ENCODE results near the gene LSAMP.
"Not testable (repeated sequence)": the region's sequence is repeated elsewhere in the genome, so short reads cannot be mapped to it uniquely, and the experiment has no call there.

The LSAMP gene

GRCh38 chr3:115844729-115845128, 600.6 kb downstream of the LSAMP start:
- not testable (repeated sequence) for H3K27me3 ChIP-seq (ENCODE audit: control insufficient read depth, insufficient read depth, low read length); DNase-seq (ENCODE audit: low read depth, low spot score); H3K36me3 ChIP-seq (ENCODE audit: control insufficient read depth, insufficient read depth, low read length); H3K4me3 ChIP-seq (ENCODE audit: low read length); H3K9me3 ChIP-seq (ENCODE audit: control insufficient read depth, insufficient read depth, low read length); H3K27ac ChIP-seq (ENCODE audit: low read length); H3K4me1 ChIP-seq (ENCODE audit: control insufficient read depth, insufficient read depth, low read length)
- WGBS (ENCODE audit: insufficient coverage, insufficient read length), result no CpG with 5 or more reads among the region's 5 CpGs

- peaks cover 2% of the 10 kb centered on the region; the same call in 1 of the 2 replicates for H3K4me1 ChIP-seq (ENCODE audit: control insufficient read depth, insufficient read depth, low read length)
- no peaks in the 10 kb centered on the region for H3K27me3 ChIP-seq (ENCODE audit: control insufficient read depth, insufficient read depth, low read length)
- H3K36me3 ChIP-seq (ENCODE audit: control insufficient read depth, insufficient read depth, low read length), result no peaks in the 10 kb centered on the region
- WGBS (ENCODE audit: insufficient coverage, insufficient read length), result no CpG with 5 or more reads among the region's 1 CpG
- H3K27ac ChIP-seq (ENCODE audit: low read length), result no peak overlapping the region
- no peak for DNase-seq (ENCODE audit: low read depth, low spot score)
- H3K9me3 ChIP-seq (ENCODE audit: control insufficient read depth, insufficient read depth, low read length), result no peaks in the 10 kb centered on the region
- H3K4me3 ChIP-seq (ENCODE audit: low read length), result no peak overlapping the region
Observed at GRCh38 chr3:115843206-115843605, 602.1 kb downstream of the LSAMP start.

GRCh38 chr3:115839246-115839645, 606.0 kb downstream of the LSAMP start:
- H3K4me3 ChIP-seq (ENCODE audit: low read length), result no peak overlapping the region
- H3K4me1 ChIP-seq (ENCODE audit: control insufficient read depth, insufficient read depth, low read length), result peaks cover 2% of the 10 kb centered on the region; the same call in 1 of the 2 replicates
- no peaks in the 10 kb centered on the region for H3K36me3 ChIP-seq (ENCODE audit: control insufficient read depth, insufficient read depth, low read length)
- no peak for DNase-seq (ENCODE audit: low read depth, low spot score)
- no peaks in the 10 kb centered on the region for H3K27me3 ChIP-seq (ENCODE audit: control insufficient read depth, insufficient read depth, low read length)
- H3K9me3 ChIP-seq (ENCODE audit: control insufficient read depth, insufficient read depth, low read length), result no peaks in the 10 kb centered on the region
- H3K27ac ChIP-seq (ENCODE audit: low read length), result no peak overlapping the region

GRCh38 chr3:115838786-115839185, 606.5 kb downstream of the LSAMP start:
- whole genome bisulfite sequencing (ENCODE audit: insufficient coverage, insufficient read length), result no CpG with 5 or more reads among the region's 8 CpGs
- H3K4me3 ChIP-seq (ENCODE audit: low read length), result no peak overlapping the region
- H3K27me3 ChIP-seq (ENCODE audit: control insufficient read depth, insufficient read depth, low read length), result no peaks in the 10 kb centered on the region
- no peak overlapping the region for H3K27ac ChIP-seq (ENCODE audit: low read length)
- no peak for DNase-seq (ENCODE audit: low read depth, low spot score)
- H3K4me1 ChIP-seq (ENCODE audit: control insufficient read depth, insufficient read depth, low read length), result peaks cover 2% of the 10 kb centered on the region; the same call in 1 of the 2 replicates
- no peaks in the 10 kb centered on the region for H3K9me3 ChIP-seq (ENCODE audit: control insufficient read depth, insufficient read depth, low read length)
- H3K36me3 ChIP-seq (ENCODE audit: control insufficient read depth, insufficient read depth, low read length), result no peaks in the 10 kb centered on the region

- Histone ChIP-seq H3K4me3 (ENCODE audit: low read length) (no peak overlapping the region), H3K9me3 (ENCODE audit: control insufficient read depth, insufficient read depth, low read length) (no peaks in the 10 kb centered on the region), H3K4me1 (ENCODE audit: control insufficient read depth, insufficient read depth, low read length) (peaks cover 2% of the 10 kb centered on the region; the same call in 1 of the 2 replicates), H3K36me3 (ENCODE audit: control insufficient read depth, insufficient read depth, low read length) (no peaks in the 10 kb centered on the region), H3K27ac (ENCODE audit: low read length) (no peak overlapping the region), H3K27me3 (ENCODE audit: control insufficient read depth, insufficient read depth, low read length) (no peaks in the 10 kb centered on the region)
- WGBS (ENCODE audit: insufficient coverage, insufficient read length), result no CpG with 5 or more reads among the region's 3 CpGs
- DNase-seq (ENCODE audit: low read depth, low spot score), result no peak
Observed at GRCh38 chr3:115836944-115837343, 608.3 kb downstream of the LSAMP start.

- 100% methylated on average over 3 of the region's 4 CpGs for WGBS (ENCODE audit: insufficient coverage, insufficient read length)
- H3K4me3 ChIP-seq (ENCODE audit: low read length), result no peak overlapping the region
Observed at GRCh38 chr3:115835946-115836345, 609.3 kb downstream of the LSAMP start.

GRCh38 chr3:115834068-115834467, 611.2 kb downstream of the LSAMP start:
- Histone ChIP-seq H3K9me3 (ENCODE audit: control insufficient read depth, insufficient read depth, low read length) (no peaks in the 10 kb centered on the region), H3K27me3 (ENCODE audit: control insufficient read depth, insufficient read depth, low read length) (no peaks in the 10 kb centered on the region), H3K27ac (ENCODE audit: low read length) (no peak overlapping the region), H3K4me3 (ENCODE audit: low read length) (no peak overlapping the region), H3K36me3 (ENCODE audit: control insufficient read depth, insufficient read depth, low read length) (no peaks in the 10 kb centered on the region), H3K4me1 (ENCODE audit: control insufficient read depth, insufficient read depth, low read length) (peaks cover 6% of the 10 kb centered on the region; the same call in 1 of the 2 replicates)
- DNase-seq (ENCODE audit: low read depth, low spot score), result no peak
- WGBS (ENCODE audit: insufficient coverage, insufficient read length), result no CpG with 5 or more reads among the region's 1 CpG

More at GRCh38 chr3:115835946-115836345, 609.3 kb downstream of the LSAMP start:
- Histone ChIP-seq H3K27me3 (ENCODE audit: control insufficient read depth, insufficient read depth, low read length) (no peaks in the 10 kb centered on the region), H3K36me3 (ENCODE audit: control insufficient read depth, insufficient read depth, low read length) (no peaks in the 10 kb centered on the region), H3K27ac (ENCODE audit: low read length) (no peak overlapping the region), H3K9me3 (ENCODE audit: control insufficient read depth, insufficient read depth, low read length) (no peaks in the 10 kb centered on the region), H3K4me1 (ENCODE audit: control insufficient read depth, insufficient read depth, low read length) (peaks cover 6% of the 10 kb centered on the region; the same call in 1 of the 2 replicates)
- DNase-seq (ENCODE audit: low read depth, low spot score), result no peak

GRCh38 chr3:115833074-115833473, 612.2 kb downstream of the LSAMP start:
- H3K36me3 ChIP-seq (ENCODE audit: control insufficient read depth, insufficient read depth, low read length), result no peaks in the 10 kb centered on the region
- no peaks in the 10 kb centered on the region for H3K9me3 ChIP-seq (ENCODE audit: control insufficient read depth, insufficient read depth, low read length)
- H3K4me3 ChIP-seq (ENCODE audit: low read length), result no peak overlapping the region
- H3K27ac ChIP-seq (ENCODE audit: low read length), result no peak overlapping the region
- no CpG with 5 or more reads among the region's 2 CpGs for WGBS (ENCODE audit: insufficient coverage, insufficient read length)
- peaks cover 5% of the 10 kb centered on the region; the same call in 1 of the 2 replicates for H3K4me1 ChIP-seq (ENCODE audit: control insufficient read depth, insufficient read depth, low read length)
- H3K27me3 ChIP-seq (ENCODE audit: control insufficient read depth, insufficient read depth, low read length), result no peaks in the 10 kb centered on the region
- DNase-seq (ENCODE audit: low read depth, low spot score), result no peak

- Histone ChIP-seq H3K27ac (ENCODE audit: low read length) (no peak overlapping the region), H3K9me3 (ENCODE audit: control insufficient read depth, insufficient read depth, low read length) (no peaks in the 10 kb centered on the region), H3K4me1 (ENCODE audit: control insufficient read depth, insufficient read depth, low read length) (peaks cover 5% of the 10 kb centered on the region; the same call in 1 of the 2 replicates), H3K4me3 (ENCODE audit: low read length) (no peak overlapping the region), H3K27me3 (ENCODE audit: control insufficient read depth, insufficient read depth, low read length) (no peaks in the 10 kb centered on the region), H3K36me3 (ENCODE audit: control insufficient read depth, insufficient read depth, low read length) (no peaks in the 10 kb centered on the region)
- no CpG with 5 or more reads among the region's 3 CpGs for WGBS (ENCODE audit: insufficient coverage, insufficient read length)
- no peak for DNase-seq (ENCODE audit: low read depth, low spot score)
Observed at GRCh38 chr3:115832265-115832664, 613.0 kb downstream of the LSAMP start.

- no CpG with 5 or more reads among the region's 1 CpG for WGBS (ENCODE audit: insufficient coverage, insufficient read length)
- no peak overlapping the region for H3K27ac ChIP-seq (ENCODE audit: low read length)
- no peak overlapping the region for H3K4me3 ChIP-seq (ENCODE audit: low read length)
- H3K27me3 ChIP-seq (ENCODE audit: control insufficient read depth, insufficient read depth, low read length), result no peaks in the 10 kb centered on the region
- DNase-seq (ENCODE audit: low read depth, low spot score), result no peak
- H3K9me3 ChIP-seq (ENCODE audit: control insufficient read depth, insufficient read depth, low read length), result no peaks in the 10 kb centered on the region
- peaks cover 5% of the 10 kb centered on the region; the same call in 1 of the 2 replicates for H3K4me1 ChIP-seq (ENCODE audit: control insufficient read depth, insufficient read depth, low read length)
- H3K36me3 ChIP-seq (ENCODE audit: control insufficient read depth, insufficient read depth, low read length), result no peaks in the 10 kb centered on the region
Observed at GRCh38 chr3:115831864-115832263, 613.4 kb downstream of the LSAMP start.

GRCh38 chr3:115830764-115831395, 614.4 kb downstream of the LSAMP start:
- Histone ChIP-seq H3K4me3 (ENCODE audit: low read length) (no peak overlapping the region), H3K36me3 (ENCODE audit: control insufficient read depth, insufficient read depth, low read length) (no peaks in the 10 kb centered on the region), H3K4me1 (ENCODE audit: control insufficient read depth, insufficient read depth, low read length) (peaks cover 5% of the 10 kb centered on the region; the same call in 1 of the 2 replicates), H3K27me3 (ENCODE audit: control insufficient read depth, insufficient read depth, low read length) (no peaks in the 10 kb centered on the region), H3K27ac (ENCODE audit: low read length) (no peak overlapping the region), H3K9me3 (ENCODE audit: control insufficient read depth, insufficient read depth, low read length) (no peaks in the 10 kb centered on the region)
- WGBS (ENCODE audit: insufficient coverage, insufficient read length), result no CpG with 5 or more reads among the region's 6 CpGs
- DNase-seq (ENCODE audit: low read depth, low spot score), result no peak

All from iPS DF 6.9 (cell line).